GM18520 (cell line): ENCODE results near the gene SYT8.
"Not testable (repeated sequence)": the region's sequence is repeated elsewhere in the genome, so short reads cannot be mapped to it uniquely, and the experiment has no call there.

Source experiments
- ATAC-seq: cut with Tn5 transposase; IDR thresholded peaks from one replicate; pipeline ENCODE4 v1.9.1; 2021; ENCODE audit not compliant: unreplicated experiment

The SYT8 gene

DNA sequence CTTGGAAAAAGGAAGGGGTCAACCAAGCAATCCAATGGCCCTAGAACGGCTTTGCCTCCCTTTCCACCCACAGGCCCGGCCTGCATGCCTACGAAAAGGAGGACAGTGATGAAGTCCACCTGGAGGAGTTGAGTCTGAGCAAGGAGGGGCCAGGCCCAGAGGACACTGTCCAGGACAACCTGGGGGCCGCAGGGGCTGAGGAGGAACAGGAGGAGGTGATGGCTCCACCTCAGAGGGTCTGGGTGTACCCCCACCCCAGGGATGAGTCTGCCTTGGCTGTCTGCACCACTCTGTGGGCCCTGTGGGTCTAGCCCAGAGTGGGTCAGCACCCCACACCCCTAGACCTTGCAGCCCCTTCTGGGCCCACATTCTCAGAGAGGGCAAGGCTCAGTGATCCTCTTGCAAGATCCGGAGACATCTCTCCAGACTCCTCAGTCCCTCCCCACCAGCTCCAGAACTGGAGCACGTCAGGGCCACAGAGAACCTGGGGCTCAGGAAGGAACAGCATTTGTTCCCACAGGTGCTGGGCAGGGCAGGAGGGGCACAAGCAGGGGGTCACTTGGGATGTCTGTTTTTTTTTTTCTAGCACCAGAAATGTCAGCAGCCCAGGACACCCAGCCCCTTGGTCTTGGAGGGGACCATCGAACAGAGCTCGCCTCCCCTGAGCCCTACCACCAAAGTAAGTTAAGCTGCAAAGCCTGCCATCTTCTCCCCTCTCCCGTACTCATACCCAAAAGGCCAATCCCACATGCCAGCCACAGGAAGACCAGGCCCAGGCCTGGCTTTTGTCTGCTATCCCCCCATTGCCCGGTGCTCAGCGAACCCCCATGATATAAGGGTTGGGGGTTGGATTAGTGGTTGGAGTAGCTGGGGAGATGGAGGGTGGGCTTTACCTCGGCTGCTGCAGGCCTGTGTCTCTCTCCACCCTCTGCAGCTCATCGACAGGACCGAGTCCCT lies 48.8 kb downstream of the SYT8 start:
- ATAC-seq: no peak

DNA sequence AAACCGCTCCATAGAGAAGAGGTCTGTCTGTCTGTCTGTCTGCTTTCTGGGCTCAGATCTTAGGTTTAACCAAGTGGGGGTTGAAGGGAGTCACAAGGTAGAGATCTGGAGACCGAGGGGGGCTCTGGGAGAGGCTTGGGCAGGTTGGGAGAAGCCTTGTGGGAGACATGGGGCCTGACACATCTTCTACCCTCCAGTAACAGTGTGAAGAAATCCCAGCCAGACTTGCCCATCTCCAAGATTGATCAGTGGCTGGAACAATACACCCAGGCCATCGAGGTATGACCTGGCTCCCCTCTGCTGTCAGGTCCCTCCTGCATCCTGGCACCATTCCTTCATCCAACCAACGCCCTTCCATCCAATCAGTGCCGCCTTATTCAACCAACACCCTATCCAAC lies 49.5 kb downstream of the SYT8 start:
- ATAC-seq: no peak

DNA sequence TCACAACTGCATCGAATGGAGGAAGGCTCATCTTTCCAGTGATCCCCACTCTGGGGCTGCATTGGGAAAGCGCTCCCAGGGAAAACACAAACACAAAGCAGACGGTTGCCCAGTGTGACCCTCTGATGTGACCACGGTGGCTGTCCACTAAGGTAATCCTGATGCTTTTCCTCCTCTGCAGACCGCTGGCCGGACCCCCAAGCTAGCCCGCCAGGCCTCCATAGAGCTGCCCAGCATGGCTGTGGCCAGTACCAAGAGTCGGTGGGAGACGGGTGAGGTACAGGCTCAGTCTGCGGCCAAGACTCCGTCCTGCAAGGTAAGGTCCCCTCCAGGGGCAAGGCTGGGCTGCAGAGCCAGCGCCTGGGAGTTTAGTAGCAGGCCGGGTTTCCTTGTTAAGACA lies 51.8 kb downstream of the SYT8 start:
- not testable (repeated sequence) for ATAC-seq
